HepG2 (cell line): ENCODE data around the gene C6orf136. TPM values are rescaled to one million over a fixed set of nuclear protein-coding genes. Genes with fewer than 3 reads are reported as not detected.

ENCODE experiments used
- ATAC-seq: fragments of 200-7000 bp; cut with Tn5 transposase; 3 replicates; pipeline ENCODE4 v1.9.1; 2020; ENCODE audit warnings: mild to moderate bottlenecking, moderate library complexity
- BruUV-seq: library from RNA; stranded (reverse); fragments of 400-500 nt; replicated peaks from 2 replicates; lab custom pipeline; 2021; lab: Mats Ljungman, UMichigan
- CTCF ChIA-PET: fragments of 300-600 bp; formaldehyde crosslinking; extraction: SDS; loops from one replicate; lab custom pipeline; 2021; ENCODE audit warnings: low total read pairs, inconsistent platforms, low intra/inter-chr PET ratio; lab: Yijun Ruan, JAX
- POLR2A ChIA-PET: fragments of 350-600 bp; sonication (Branson Sonifier 250); formaldehyde crosslinking; loops from one replicate; lab custom pipeline; 2020; ENCODE audit warnings: antibody characterized with exemption, inconsistent platforms; lab: Yijun Ruan, JAX
- DNase-seq: peaks from one replicate; pipeline ENCODE4 v3.0.0-alpha.2; 2015; ENCODE audit warnings: low spot score
- FAIRE-seq: peaks from 3 replicates; lab custom pipeline; 2011; peaks lifted over from hg19 to GRCh38; lab: Jason Lieb, UNC
- H2AFZ ChIP-seq: one replicate; pipeline ENCODE4 v1.6.1; 2011; ENCODE audit warnings: low read length, inconsistent platforms
- H3K27ac ChIP-seq: fragments of 300-600 bp; 3 replicates; pipeline ENCODE4 v1.8.0; 2011; ENCODE audit warnings: mixed run types, mild to moderate bottlenecking, mixed read lengths, low read length, inconsistent platforms; ENCODE audit not compliant: insufficient read depth; ENCODE audit errors: extremely low read length
- H3K27me3 ChIP-seq, 2 experiments: fragments of 200-600 bp in 1 of 2; 2 replicates in 1 of 2; 3 replicates in 1 of 2; pipeline versions ENCODE4 v1.6.0 to v1.8.0; 2011; ENCODE audit warnings: low read length in 2 of 2, mild to moderate bottlenecking in 2 of 2, moderate library complexity in 2 of 2, inconsistent platforms in 1 of 2; ENCODE audit not compliant: insufficient read depth in 2 of 2, control insufficient read depth in 1 of 2
- H3K36me3 ChIP-seq, 2 experiments: fragments of 200-600 bp in 1 of 2; replicated peaks in 1 of 2; 2 replicates in 1 of 2; 3 replicates in 1 of 2; pipeline versions ENCODE4 v1.5.1 to v1.8.0; 2011; ENCODE audit warnings: low read length in 2 of 2, inconsistent platforms in 1 of 2; ENCODE audit not compliant: insufficient read depth in 2 of 2, control insufficient read depth in 1 of 2
- H3K4me1 ChIP-seq: 2 replicates; pipeline ENCODE4 v1.5.1; 2012; ENCODE audit warnings: low read length, inconsistent platforms; ENCODE audit not compliant: insufficient read depth
- H3K4me2 ChIP-seq: 2 replicates; pipeline ENCODE4 v1.6.0; 2011; ENCODE audit warnings: low read depth, low read length, inconsistent platforms
- H3K4me3 ChIP-seq, 3 experiments: fragments of 200-600 bp in 1 of 3; sonication (generic), shearing (Covaris generic) in 1 of 3; replicated peaks in 1 of 3; 2 replicates each; pipeline ENCODE4 v1.5.1; 2011 to 2016; ENCODE audit warnings: low read length in 3 of 3, inconsistent platforms in 2 of 3, low read depth in 2 of 3, mild to moderate bottlenecking in 2 of 3, control low read depth in 1 of 3, mixed read lengths in 1 of 3; ENCODE audit not compliant: insufficient read depth in 1 of 3
- H3K79me2 ChIP-seq: one replicate; pipeline ENCODE4 v1.6.1; 2011; ENCODE audit warnings: low read length, inconsistent platforms; ENCODE audit not compliant: insufficient read depth
- H3K9ac ChIP-seq: 2 replicates; pipeline ENCODE4 v1.6.0; 2011; ENCODE audit warnings: mild to moderate bottlenecking, low read depth, low read length, inconsistent platforms; ENCODE audit not compliant: insufficient read depth
- H3K9me3 ChIP-seq: 2 replicates; pipeline ENCODE4 v1.5.1; 2012; ENCODE audit warnings: mild to moderate bottlenecking, low read length
- H4K20me1 ChIP-seq: 2 replicates; pipeline ENCODE4 v1.6.0; 2011; ENCODE audit warnings: inconsistent platforms, mild to moderate bottlenecking, low read length, moderate library complexity; ENCODE audit not compliant: insufficient read depth
- ARNT ChIP-seq: fragments of 450-650 bp; IDR thresholded peaks from 2 replicates; pipeline ENCODE4 v1.6.1; 2017
- KLF6 ChIP-seq: IDR thresholded peaks from 2 replicates; pipeline ENCODE4 v1.8.0; 2016; ENCODE audit warnings: missing biosample characterization, missing genetic modification reagents
- NAIF1 ChIP-seq: sonication (generic); formaldehyde crosslinking; IDR thresholded peaks from 2 replicates; pipeline ENCODE4 v1.5.0; 2020; ENCODE audit warnings: mild to moderate bottlenecking, missing genetic modification reagents, borderline replicate concordance
- REPIN1 ChIP-seq: sonication (generic); formaldehyde crosslinking; IDR thresholded peaks from 2 replicates; pipeline ENCODE4 v1.8.0; 2022; ENCODE audit warnings: missing genetic modification reagents, low read depth, mild to moderate bottlenecking, borderline replicate concordance
- TARDBP ChIP-seq: sonication (generic); formaldehyde crosslinking; IDR thresholded peaks from 2 replicates; pipeline ENCODE4 v1.8.0; 2022; ENCODE audit warnings: mild to moderate bottlenecking, missing genetic modification reagents
- TEAD2 ChIP-seq: sonication (generic); formaldehyde crosslinking; IDR thresholded peaks from 2 replicates; pipeline ENCODE4 v1.9.0; 2021; ENCODE audit warnings: missing genetic modification reagents
- ZNF264 ChIP-seq: sonication (generic); formaldehyde crosslinking; IDR thresholded peaks from 2 replicates; pipeline ENCODE4 v1.4.0; 2020; ENCODE audit warnings: missing genetic modification reagents
- ZNF766 ChIP-seq: sonication (generic); formaldehyde crosslinking; IDR thresholded peaks from 2 replicates; pipeline ENCODE4 v1.5.0; 2020; ENCODE audit warnings: missing genetic modification reagents, borderline replicate concordance
- WGBS: methylation state at CpG from one replicate; pipeline ENCODE4 v1.1.6; 2017; ENCODE audit warnings: low lambda C conversion rate; 5-methylcytosine and 5-hydroxymethylcytosine counted together
- in situ Hi-C: cut with HindIII; loops from 2 replicates; pipeline ENCODE4 v1.10.0; 2017; ENCODE audit warnings: low pct_unique_long_range_greater_than_20kb; ENCODE audit not compliant: extremely low pct_ligation_motif_present
- intact Hi-C: fragments of 100-400 bp; cut with micrococcal nuclease; formaldehyde crosslinking; loops from one replicate; pipeline ENCODE4 v1.10.0; 2022; ENCODE audit not compliant: unreplicated experiment
- polyA plus RNA-seq, 8 experiments: library from polyadenylated mRNA; depleted of rRNA in 3 of 8; stranded (reverse) in 7 of 8; unstranded in 1 of 8; fragments of >200 nt; fragmentation: Illumina TruSeq in 4 of 8; extraction: Trizol in 4 of 8; gene quantifications; 2 replicates each; pipeline versions ENCODE4 v1.2.1 to v1.2.3, GENCODE V29; 2011 to 2016; ENCODE audit warnings: low read depth in 4 of 8, missing spikeins in 1 of 8, mixed read lengths in 1 of 8; ENCODE audit not compliant: insufficient read depth in 1 of 8
- total RNA-seq, 5 experiments: library from RNA; depleted of rRNA; stranded (reverse); fragments of >200 nt; fragmentation: Illumina TruSeq; extraction: Trizol; gene quantifications; 2 replicates each; pipeline ENCODE4 v1.2.3, GENCODE V29; 2016; ENCODE audit warnings: low read depth in 1 of 5
- TF ChIP-seq, protein P1 (sequence below): sonication (generic); formaldehyde crosslinking; IDR thresholded peaks from 2 replicates; pipeline ENCODE4 v1.5.0; 2020; ENCODE audit warnings: mild to moderate bottlenecking, missing genetic modification reagents, moderate library complexity
- TF ChIP-seq, protein P2 (sequence below): sonication (generic); IDR thresholded peaks from 2 replicates; pipeline ENCODE4 v1.6.1; 2016; ENCODE audit warnings: low read depth, borderline replicate concordance
- TF ChIP-seq, protein P3 (sequence below): sonication (generic); formaldehyde crosslinking; IDR thresholded peaks from 2 replicates; pipeline ENCODE4 v1.9.0; 2021; ENCODE audit warnings: missing genetic modification reagents, borderline replicate concordance
- TF ChIP-seq, protein P4 (sequence below): sonication (generic); formaldehyde crosslinking; IDR thresholded peaks from 2 replicates; pipeline ENCODE4 v1.5.0; 2020; ENCODE audit warnings: mild to moderate bottlenecking, missing genetic modification reagents
- TF ChIP-seq, protein P5 (sequence below): sonication (generic); formaldehyde crosslinking; IDR thresholded peaks from 2 replicates; pipeline ENCODE4 v1.8.1; 2023; ENCODE audit warnings: mild to moderate bottlenecking, moderate library complexity, missing genetic modification reagents

C6orf136 gene
- total and polyA plus RNA-seq, 2 of the 13 experiments (the other 11 are each of a cell fraction or from before 2014, with no cell fraction given): 12.0 to 26.2 TPM

DNA sequence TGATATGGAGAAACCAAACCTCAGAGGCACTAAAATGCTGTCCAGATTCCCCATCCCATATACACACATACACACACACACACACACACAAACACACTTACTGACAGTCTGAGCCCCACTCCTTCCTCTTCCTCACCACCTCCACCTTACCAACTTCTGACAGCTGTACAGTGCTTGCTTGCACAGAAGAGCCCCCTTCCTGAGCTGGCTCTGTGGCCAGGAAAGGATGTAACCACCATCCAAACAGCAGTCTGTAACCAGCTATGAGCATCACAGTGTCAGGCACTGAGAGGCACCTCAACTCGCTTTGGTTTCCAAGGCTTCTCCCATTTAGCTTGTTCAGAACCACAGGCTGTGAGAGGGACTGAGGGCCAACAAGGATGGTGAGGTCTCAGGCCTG, 5.9 kb upstream of the C6orf136 start (continued):
- TF ChIP-seq, protein P1, sequence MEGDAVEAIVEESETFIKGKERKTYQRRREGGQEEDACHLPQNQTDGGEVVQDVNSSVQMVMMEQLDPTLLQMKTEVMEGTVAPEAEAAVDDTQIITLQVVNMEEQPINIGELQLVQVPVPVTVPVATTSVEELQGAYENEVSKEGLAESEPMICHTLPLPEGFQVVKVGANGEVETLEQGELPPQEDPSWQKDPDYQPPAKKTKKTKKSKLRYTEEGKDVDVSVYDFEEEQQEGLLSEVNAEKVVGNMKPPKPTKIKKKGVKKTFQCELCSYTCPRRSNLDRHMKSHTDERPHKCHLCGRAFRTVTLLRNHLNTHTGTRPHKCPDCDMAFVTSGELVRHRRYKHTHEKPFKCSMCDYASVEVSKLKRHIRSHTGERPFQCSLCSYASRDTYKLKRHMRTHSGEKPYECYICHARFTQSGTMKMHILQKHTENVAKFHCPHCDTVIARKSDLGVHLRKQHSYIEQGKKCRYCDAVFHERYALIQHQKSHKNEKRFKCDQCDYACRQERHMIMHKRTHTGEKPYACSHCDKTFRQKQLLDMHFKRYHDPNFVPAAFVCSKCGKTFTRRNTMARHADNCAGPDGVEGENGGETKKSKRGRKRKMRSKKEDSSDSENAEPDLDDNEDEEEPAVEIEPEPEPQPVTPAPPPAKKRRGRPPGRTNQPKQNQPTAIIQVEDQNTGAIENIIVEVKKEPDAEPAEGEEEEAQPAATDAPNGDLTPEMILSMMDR (CRISPR knock-in tag): no peak
- TF ChIP-seq TARDBP (CRISPR knock-in tag) (no peak), TEAD2 (CRISPR knock-in tag) (no peak)
- TF ChIP-seq, protein P2, sequence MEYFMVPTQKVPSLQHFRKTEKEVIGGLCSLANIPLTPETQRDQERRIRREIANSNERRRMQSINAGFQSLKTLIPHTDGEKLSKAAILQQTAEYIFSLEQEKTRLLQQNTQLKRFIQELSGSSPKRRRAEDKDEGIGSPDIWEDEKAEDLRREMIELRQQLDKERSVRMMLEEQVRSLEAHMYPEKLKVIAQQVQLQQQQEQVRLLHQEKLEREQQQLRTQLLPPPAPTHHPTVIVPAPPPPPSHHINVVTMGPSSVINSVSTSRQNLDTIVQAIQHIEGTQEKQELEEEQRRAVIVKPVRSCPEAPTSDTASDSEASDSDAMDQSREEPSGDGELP: no peak
- TF ChIP-seq, all 625 proteins: peak for 0

DNA sequence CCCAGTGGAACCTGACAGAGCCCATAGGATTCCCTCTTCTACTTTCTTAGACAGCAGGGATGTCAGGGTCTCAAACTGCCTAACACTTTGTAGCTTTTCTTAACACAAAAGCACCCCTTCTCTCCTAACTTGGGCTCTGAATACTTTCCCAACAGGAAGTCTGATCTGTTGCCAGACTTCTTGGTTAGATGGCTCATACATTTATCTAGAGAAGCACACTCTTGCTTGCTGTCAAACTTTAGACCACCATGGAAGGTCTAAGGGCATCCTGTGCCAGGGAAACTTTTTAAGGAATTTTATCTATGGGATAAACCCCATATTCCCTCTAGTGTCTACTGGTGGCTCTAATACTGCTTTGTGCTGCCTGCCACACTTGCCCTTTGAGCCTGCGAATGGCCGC, 3.3 kb upstream of the C6orf136 start:
- 90% methylated on average over 2 of the region's 2 CpGs for WGBS
- Histone ChIP-seq H3K9ac (no peak overlapping the region), H4K20me1 (no peaks in the 10 kb centered on the region), H3K27ac (peak overlapping the region; percentile 31), H3K36me3 (peaks cover 14 to 50% of the 10 kb centered on the region in 2 experiments; a peak in 4 of 5 replicates), H3K9me3 (no peaks in the 10 kb centered on the region), H3K4me3 (no peak overlapping the region), H3K4me2 (no peak overlapping the region), H3K79me2 (peaks cover 13% of the 10 kb centered on the region), H3K27me3 (no peaks in the 10 kb centered on the region; a peak in 1 of 5 replicates), H2AFZ (no peak overlapping the region), H3K4me1 (peaks cover 45% of the 10 kb centered on the region)
- intact Hi-C loops (no loop called here), in situ Hi-C loops (no loop called here)
- ChIA-PET POLR2A (interaction anchor here (1.1 to 2.5 kb wide), 3 partner anchors 12 to 74 kb away, joined by 3 to 13 read pairs (median 3); partner anchors contain the start of gene MDC1), CTCF (no interaction called here)
- FAIRE-seq: no peak
- DNase-seq: no peak
- BruUV-seq: no TSS peak
- ATAC-seq: no peak
- no peak for TF ChIP-seq ZNF766 (CRISPR knock-in tag)
- TF ChIP-seq, protein P3, sequence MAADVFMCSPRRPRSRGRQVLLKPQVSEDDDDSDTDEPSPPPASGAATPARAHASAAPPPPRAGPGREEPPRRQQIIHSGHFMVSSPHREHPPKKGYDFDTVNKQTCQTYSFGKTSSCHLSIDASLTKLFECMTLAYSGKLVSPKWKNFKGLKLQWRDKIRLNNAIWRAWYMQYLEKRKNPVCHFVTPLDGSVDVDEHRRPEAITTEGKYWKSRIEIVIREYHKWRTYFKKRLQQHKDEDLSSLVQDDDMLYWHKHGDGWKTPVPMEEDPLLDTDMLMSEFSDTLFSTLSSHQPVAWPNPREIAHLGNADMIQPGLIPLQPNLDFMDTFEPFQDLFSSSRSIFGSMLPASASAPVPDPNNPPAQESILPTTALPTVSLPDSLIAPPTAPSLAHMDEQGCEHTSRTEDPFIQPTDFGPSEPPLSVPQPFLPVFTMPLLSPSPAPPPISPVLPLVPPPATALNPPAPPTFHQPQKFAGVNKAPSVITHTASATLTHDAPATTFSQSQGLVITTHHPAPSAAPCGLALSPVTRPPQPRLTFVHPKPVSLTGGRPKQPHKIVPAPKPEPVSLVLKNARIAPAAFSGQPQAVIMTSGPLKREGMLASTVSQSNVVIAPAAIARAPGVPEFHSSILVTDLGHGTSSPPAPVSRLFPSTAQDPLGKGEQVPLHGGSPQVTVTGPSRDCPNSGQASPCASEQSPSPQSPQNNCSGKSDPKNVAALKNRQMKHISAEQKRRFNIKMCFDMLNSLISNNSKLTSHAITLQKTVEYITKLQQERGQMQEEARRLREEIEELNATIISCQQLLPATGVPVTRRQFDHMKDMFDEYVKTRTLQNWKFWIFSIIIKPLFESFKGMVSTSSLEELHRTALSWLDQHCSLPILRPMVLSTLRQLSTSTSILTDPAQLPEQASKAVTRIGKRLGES: no peak
- TF ChIP-seq, protein P4, sequence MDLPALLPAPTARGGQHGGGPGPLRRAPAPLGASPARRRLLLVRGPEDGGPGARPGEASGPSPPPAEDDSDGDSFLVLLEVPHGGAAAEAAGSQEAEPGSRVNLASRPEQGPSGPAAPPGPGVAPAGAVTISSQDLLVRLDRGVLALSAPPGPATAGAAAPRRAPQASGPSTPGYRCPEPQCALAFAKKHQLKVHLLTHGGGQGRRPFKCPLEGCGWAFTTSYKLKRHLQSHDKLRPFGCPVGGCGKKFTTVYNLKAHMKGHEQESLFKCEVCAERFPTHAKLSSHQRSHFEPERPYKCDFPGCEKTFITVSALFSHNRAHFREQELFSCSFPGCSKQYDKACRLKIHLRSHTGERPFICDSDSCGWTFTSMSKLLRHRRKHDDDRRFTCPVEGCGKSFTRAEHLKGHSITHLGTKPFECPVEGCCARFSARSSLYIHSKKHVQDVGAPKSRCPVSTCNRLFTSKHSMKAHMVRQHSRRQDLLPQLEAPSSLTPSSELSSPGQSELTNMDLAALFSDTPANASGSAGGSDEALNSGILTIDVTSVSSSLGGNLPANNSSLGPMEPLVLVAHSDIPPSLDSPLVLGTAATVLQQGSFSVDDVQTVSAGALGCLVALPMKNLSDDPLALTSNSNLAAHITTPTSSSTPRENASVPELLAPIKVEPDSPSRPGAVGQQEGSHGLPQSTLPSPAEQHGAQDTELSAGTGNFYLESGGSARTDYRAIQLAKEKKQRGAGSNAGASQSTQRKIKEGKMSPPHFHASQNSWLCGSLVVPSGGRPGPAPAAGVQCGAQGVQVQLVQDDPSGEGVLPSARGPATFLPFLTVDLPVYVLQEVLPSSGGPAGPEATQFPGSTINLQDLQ (CRISPR knock-in tag): no peak
- TF ChIP-seq NAIF1: no peak
- no peak for TF ChIP-seq ZNF264 (CRISPR knock-in tag)
- no peak for TF ChIP-seq ARNT
- TF ChIP-seq, protein P5, sequence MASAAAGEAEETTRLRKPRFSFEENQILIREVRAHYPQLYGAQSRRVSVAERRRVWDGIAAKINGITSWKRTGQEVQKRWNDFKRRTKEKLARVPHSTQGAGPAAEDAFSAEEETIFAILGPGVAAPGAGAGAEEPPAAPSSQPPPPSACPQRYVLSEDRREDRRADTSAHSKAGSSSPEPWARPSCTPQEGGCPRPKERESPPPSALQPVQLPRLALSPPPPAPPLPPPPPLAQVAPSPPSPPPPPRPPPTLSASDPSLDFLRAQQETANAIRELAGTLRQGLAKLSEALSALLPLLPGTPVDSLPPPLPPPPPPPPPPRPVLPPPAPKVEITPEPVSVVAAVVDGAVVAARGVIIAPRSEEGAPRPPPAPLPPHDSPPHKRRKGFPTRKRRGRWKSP (CRISPR knock-in tag): no peak
- TF ChIP-seq REPIN1: no peak
- no peak for TF ChIP-seq KLF6 (CRISPR knock-in tag)
